HUES64 (cell line): ENCODE data around the gene CDX2.

Source experiments
- H3K27ac ChIP-seq: 2 replicates; pipeline ENCODE4 v1.7.0; 2013; ENCODE audit warnings: low read depth, low read length, inconsistent platforms
- H3K27me3 ChIP-seq: 2 replicates; pipeline ENCODE4 v1.6.1; 2013; ENCODE audit warnings: mild to moderate bottlenecking, low read length; ENCODE audit not compliant: insufficient read depth
- H3K36me3 ChIP-seq: 2 replicates; pipeline ENCODE4 v1.6.1; 2013; ENCODE audit warnings: mild to moderate bottlenecking, low read length; ENCODE audit not compliant: insufficient read depth
- H3K4me1 ChIP-seq: 2 replicates; pipeline ENCODE4 v1.6.1; 2013; ENCODE audit warnings: mild to moderate bottlenecking, low read length, moderate library complexity; ENCODE audit not compliant: insufficient read depth
- H3K4me3 ChIP-seq: 2 replicates; pipeline ENCODE4 v1.5.1; 2013; ENCODE audit warnings: mild to moderate bottlenecking, low read length, moderate library complexity
- H3K9ac ChIP-seq: 2 replicates; pipeline ENCODE4 v1.6.1; 2013; ENCODE audit warnings: mild to moderate bottlenecking, low read depth, low read length
- H3K9me3 ChIP-seq: 2 replicates; pipeline ENCODE4 v1.6.1; 2013; ENCODE audit warnings: low read depth, low read length; ENCODE audit not compliant: insufficient read depth
- WGBS: fragments of 150-250, 120-280 bp; methylation state at CpG from one replicate; pipeline ENCODE4 v1.1.7; 2013; ENCODE audit warnings: missing lambda C conversion rate; 5-methylcytosine and 5-hydroxymethylcytosine counted together

CDX2 gene

GRCh38 chr13:28000567-28000966 is 31.5 kb upstream of the CDX2 start:
- Histone ChIP-seq H3K27ac (no peak overlapping the region), H3K9me3 (no peaks in the 10 kb centered on the region), H3K4me1 (no peaks in the 10 kb centered on the region), H3K27me3 (no peaks in the 10 kb centered on the region), H3K36me3 (no peaks in the 10 kb centered on the region), H3K9ac (no peak overlapping the region), H3K4me3 (no peak overlapping the region)
- WGBS, result 39% methylated on average over 5 of the region's 5 CpGs

DNA sequence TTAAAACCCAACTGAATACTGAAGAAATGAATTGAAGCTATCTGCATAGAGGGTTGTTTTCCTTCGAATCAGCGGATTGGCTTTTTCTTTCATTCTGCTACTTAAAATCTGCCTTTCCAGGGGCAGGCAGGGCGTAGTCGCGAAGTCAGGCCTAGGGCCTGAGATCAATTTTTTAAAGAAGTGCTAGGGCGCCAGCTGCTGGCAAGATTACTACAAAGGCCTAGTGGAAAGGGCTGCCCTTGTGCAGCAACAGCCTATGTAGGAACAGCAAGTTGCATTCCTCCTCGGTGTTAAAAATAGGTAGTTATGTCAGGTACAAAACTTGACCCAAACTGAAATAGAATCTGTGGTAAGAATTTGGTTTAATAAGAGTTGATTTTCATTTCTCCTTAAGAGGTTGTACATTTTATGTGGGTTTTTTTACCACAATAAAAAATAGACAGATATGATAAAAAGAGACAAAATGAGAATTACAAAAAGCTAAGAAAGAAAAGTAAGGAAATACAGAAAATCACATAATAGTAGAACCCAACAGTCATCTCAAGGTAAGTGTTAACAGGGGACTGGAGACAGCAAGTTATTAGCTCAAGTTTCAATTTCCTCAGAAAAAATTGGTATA is 28.9 kb upstream of the CDX2 start:
- no peak overlapping the region for H3K9ac ChIP-seq
- no peaks in the 10 kb centered on the region for H3K4me1 ChIP-seq
- H3K4me3 ChIP-seq, result no peak overlapping the region
- 0 out of 2 replicates have a peak, but pooled peaks cover 3% of the 10 kb centered on the region for H3K27me3 ChIP-seq
- H3K36me3 ChIP-seq, result no peaks in the 10 kb centered on the region
- 31% methylated on average over 7 of the region's 7 CpGs for WGBS
- H3K9me3 ChIP-seq, result no peaks in the 10 kb centered on the region
- H3K27ac ChIP-seq, result no peak overlapping the region

GRCh38 chr13:27991881-27992280 is 22.8 kb upstream of the CDX2 start:
- Histone ChIP-seq H3K4me3 (no peak overlapping the region), H3K9ac (no peak overlapping the region), H3K9me3 (no peaks in the 10 kb centered on the region), H3K27me3 (peaks cover 33% of the 10 kb centered on the region), H3K36me3 (no peaks in the 10 kb centered on the region), H3K4me1 (no peaks in the 10 kb centered on the region), H3K27ac (no peak overlapping the region)
- 89% methylated on average over 6 of the region's 6 CpGs for WGBS

DNA sequence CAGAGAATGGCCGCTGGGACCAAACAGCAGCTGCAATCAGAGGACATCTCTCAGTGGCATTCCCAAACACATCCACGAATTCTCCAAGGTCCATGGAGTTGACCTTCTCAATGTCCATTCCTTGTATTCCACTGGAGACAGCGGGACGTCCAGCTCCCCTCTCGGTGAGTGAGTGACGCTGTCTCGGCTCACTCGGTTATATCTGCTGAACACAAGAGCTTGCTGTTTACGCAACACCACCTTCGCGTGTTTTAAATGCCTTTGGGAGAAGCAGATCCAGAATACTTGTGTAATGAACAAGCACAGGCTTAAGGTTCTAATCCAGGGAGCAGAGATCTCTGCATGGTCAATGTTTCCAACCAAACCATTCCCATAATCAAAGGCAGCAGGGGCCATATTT is 19.4 kb upstream of the CDX2 start, which contains the start of gene URAD:
Gene URAD, minus strand, starts transcription at position 174 of the 400 bp plus-strand sequence. Its CDS starts 56 bp downstream, at position 118.
- H3K9ac ChIP-seq, result no peak within 1 kb of the TSS
- H3K27me3 ChIP-seq, result peaks cover 60% of the 10 kb centered on the region
- no peaks in the 10 kb centered on the region for H3K36me3 ChIP-seq
- H3K4me1 ChIP-seq, result no peaks in the 10 kb centered on the region
- no peaks in the 10 kb centered on the region for H3K9me3 ChIP-seq
- whole genome bisulfite sequencing, result 85% methylated on average over 11 of the region's 11 CpGs
- H3K27ac ChIP-seq, result no peak within 1 kb of the TSS
- no peak within 1 kb of the TSS for H3K4me3 ChIP-seq

DNA sequence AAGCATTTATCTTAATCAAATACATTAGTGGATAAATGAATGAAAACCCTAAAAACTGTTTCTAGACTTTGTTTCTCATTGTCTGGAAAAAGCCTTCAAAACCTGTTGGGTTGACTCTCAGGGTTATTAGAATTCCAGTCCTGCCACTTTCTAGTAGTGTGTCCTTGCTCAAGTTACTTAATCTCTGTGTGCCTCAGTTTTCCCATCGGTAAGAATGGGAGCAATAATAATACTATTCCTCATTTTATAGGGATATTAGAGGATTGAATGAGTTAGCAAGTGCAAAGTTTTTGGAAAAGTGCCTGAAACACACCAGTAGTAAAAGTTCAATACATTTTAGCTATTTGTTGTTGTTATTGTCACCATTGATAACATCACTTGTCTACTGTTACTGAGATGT is 16.5 kb upstream of the CDX2 start:
- Histone ChIP-seq H3K9me3 (no peaks in the 10 kb centered on the region), H3K4me3 (no peak overlapping the region), H3K9ac (no peak overlapping the region), H3K4me1 (no peaks in the 10 kb centered on the region), H3K27ac (no peak overlapping the region), H3K36me3 (no peaks in the 10 kb centered on the region), H3K27me3 (peaks cover 81% of the 10 kb centered on the region)
- no CpG with 5 or more reads among the region's 1 CpG for WGBS

DNA sequence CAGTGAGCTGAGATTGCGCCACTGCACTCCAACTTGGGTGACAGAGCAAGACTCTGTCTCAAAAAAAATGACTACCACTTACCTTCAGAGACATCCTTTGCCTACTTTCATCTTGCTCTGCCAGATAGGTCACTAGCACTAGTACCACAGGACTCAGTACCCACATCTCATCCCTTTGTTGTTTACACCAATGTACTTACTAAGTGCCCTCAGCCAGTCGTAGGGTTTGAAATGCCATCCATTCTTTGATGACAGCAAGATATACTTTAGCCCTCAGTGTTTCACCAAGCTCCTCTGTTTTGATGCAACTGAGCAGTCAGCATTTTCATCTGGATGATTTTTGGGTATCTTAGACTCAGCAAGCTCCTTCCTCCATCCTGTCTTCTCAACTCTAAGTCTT is 13.2 kb upstream of the CDX2 start:
- Histone ChIP-seq H3K36me3 (no peaks in the 10 kb centered on the region), H3K4me3 (no peak overlapping the region), H3K4me1 (peaks cover 2% of the 10 kb centered on the region; the same call in 1 of the 2 replicates), H3K27me3 (peaks cover 96% of the 10 kb centered on the region), H3K9ac (no peak overlapping the region), H3K9me3 (no peaks in the 10 kb centered on the region), H3K27ac (no peak overlapping the region)
- WGBS, result 67% methylated on average over 2 of the region's 2 CpGs

DNA sequence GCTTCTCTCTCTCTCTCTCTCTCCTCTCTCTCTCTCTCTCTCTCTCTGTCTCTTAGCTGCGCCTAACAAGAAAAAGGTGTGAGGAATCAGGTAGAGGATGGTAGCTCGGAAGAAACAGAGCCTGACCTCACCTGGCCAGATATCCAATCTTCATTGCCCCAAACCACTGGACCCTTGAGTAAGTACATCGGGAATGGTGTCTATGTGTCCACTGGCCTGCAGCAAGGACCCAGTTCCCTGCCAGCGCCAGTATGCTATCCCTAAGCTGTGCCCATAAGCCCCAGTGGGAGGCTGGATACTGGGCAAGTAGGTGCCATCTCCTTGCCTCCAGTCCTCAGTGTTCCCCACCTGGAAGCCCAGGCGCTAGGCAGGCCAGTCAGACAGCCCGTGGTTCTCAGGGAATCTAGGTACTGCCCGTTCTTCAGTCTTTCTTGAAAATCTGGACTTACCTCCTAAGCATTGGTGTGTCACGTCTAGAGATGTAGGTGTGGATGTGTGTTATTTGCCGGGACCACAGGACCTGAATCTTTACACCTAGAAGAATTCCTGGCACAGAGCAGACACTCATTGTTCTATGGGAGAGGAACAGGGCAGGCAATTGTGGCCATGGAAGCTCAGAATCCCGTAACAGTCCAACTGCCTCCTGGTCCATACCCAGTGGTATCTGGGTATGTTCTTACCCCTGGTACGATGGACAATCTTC is 12.0 kb upstream of the CDX2 start:
- Histone ChIP-seq H3K9ac (no peak overlapping the region), H3K27me3 (peaks cover 96% of the 10 kb centered on the region), H3K4me1 (peaks cover 2% of the 10 kb centered on the region; the same call in 1 of the 2 replicates), H3K4me3 (no peak overlapping the region), H3K27ac (no peak overlapping the region), H3K36me3 (no peaks in the 10 kb centered on the region), H3K9me3 (no peaks in the 10 kb centered on the region)
- WGBS, result 23% methylated on average over 9 of the region's 11 CpGs

GRCh38 chr13:27980280-27980998 is 11.3 kb upstream of the CDX2 start:
- H3K27me3 ChIP-seq, result peaks cover 96% of the 10 kb centered on the region
- H3K4me3 ChIP-seq, result no peak overlapping the region
- 2% methylated on average over 54 of the region's 54 CpGs for WGBS

DNA sequence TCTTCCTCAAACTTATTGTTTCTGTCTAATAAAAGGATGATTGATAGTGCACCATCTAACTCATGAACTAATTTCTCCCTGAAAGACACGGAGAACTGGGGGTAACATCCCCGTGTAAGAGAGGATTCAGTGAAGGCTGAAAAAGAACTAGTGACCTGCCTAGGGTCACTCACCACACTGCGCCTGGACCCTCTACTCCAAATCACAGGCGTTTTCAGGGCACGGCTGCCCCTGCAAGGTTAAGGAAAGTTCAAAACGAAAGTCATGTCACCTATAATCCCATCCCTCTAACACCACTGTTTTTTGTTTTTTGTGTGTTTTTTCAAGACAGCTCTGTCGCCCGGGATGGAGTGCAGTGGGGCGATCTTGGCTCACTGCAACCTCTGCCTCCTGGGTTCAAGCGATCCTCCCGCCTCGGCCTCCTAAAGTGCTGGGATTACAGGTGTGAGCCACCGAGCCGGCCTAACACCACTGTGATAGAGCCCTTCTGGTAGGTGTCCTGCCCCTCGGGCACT is 10.7 kb upstream of the CDX2 start:
- Histone ChIP-seq H3K9me3 (no peaks in the 10 kb centered on the region), H3K4me1 (peaks cover 2% of the 10 kb centered on the region; the same call in 1 of the 2 replicates), H3K4me3 (no peak overlapping the region), H3K9ac (no peak overlapping the region), H3K27me3 (peaks cover 96% of the 10 kb centered on the region), H3K27ac (no peak overlapping the region), H3K36me3 (no peaks in the 10 kb centered on the region)
- 11% methylated on average over 15 of the region's 15 CpGs for WGBS

More at GRCh38 chr13:27980280-27980998, 11.3 kb upstream of the CDX2 start:
- Histone ChIP-seq H3K27ac (no peak overlapping the region), H3K9ac (no peak overlapping the region), H3K4me1 (peaks cover 2% of the 10 kb centered on the region; the same call in 1 of the 2 replicates), H3K9me3 (no peaks in the 10 kb centered on the region), H3K36me3 (no peaks in the 10 kb centered on the region)

DNA sequence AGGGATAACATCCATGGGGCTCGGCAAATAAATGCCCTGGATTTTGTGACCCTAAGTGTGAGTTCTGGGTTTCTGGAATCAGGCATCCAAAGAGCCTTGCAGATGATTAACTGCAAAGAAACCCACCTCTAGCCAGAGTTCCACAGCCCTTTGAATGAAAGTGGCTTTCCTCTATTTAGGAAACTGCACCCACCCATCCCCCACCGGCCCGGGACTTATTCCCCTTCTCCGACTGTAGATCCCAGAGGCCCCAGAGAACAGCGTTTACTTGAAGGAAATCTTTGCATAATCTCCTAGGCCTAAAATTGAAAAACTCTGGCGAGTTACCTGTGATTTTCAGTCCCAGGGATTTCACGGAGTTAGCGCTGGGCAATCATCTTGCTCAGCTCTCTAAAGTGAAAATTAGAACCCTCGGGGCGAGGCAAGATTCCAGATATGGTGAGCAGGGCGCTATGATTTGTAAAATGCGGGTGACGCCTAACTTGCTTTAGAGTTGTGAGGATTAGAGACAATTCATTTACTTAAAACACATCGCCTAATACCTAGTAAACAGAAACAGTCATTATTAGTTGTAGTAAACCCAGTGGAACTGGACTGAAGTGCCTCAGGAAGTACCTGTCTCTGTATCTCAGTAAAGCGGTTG is 10.0 kb upstream of the CDX2 start:
- H3K9ac ChIP-seq, result no peak overlapping the region
- H3K27ac ChIP-seq, result no peak overlapping the region
- peaks cover 2% of the 10 kb centered on the region; the same call in 1 of the 2 replicates for H3K4me1 ChIP-seq
- no peaks in the 10 kb centered on the region for H3K36me3 ChIP-seq
- H3K9me3 ChIP-seq, result no peaks in the 10 kb centered on the region
- 3% methylated on average over 12 of the region's 15 CpGs for WGBS
- no peak overlapping the region for H3K4me3 ChIP-seq
- peaks cover 100% of the 10 kb centered on the region for H3K27me3 ChIP-seq
